ENCODE results near the gene COL18A1.

Gene COL18A1

GRCh38 chr21:45516071-45516670 is 111.2 kb downstream of the COL18A1 start:
- no peak overlapping the region for H3K4me3 ChIP-seq (ENCODE audit: control insufficient read depth, low read depth, low read length)
- TF ChIP-seq CTCF (conservative IDR thresholded peaks at IDR 0.05; ENCODE audit: control insufficient read depth, insufficient read depth, low read depth, low read length): no peak
- DNase-seq (ENCODE audit: low read depth): no peak

DNA sequence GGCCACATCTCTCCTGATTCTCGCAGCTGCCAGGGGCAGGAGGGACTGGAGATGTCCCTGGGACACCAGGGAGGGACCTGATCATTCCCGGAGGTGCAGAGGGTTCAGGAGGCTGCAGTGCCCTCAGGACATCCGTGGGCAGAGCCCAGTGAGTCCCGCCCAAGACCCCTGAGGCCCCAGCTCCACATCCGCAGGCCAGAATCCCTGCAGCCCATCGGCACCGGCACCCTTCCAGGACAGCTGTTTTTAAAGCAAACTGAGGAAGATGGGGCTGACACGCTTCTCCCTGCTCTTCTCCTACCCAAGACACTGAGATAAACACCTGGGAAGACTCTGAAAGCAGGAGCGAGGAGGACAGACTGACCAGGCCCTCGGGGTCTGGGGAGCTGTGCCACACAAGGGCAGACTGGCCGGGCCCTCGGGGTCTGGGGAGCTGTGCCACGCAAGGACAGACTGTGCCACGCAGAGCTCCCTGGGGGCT is 111.7 kb downstream of the COL18A1 start:
- no peak for DNase-seq (ENCODE audit: low read depth)
- TF ChIP-seq CTCF (conservative IDR thresholded peaks at IDR 0.05; ENCODE audit: control insufficient read depth, insufficient read depth, low read depth, low read length): no peak
- no peak overlapping the region for H3K4me3 ChIP-seq (ENCODE audit: control insufficient read depth, low read depth, low read length)

DNA sequence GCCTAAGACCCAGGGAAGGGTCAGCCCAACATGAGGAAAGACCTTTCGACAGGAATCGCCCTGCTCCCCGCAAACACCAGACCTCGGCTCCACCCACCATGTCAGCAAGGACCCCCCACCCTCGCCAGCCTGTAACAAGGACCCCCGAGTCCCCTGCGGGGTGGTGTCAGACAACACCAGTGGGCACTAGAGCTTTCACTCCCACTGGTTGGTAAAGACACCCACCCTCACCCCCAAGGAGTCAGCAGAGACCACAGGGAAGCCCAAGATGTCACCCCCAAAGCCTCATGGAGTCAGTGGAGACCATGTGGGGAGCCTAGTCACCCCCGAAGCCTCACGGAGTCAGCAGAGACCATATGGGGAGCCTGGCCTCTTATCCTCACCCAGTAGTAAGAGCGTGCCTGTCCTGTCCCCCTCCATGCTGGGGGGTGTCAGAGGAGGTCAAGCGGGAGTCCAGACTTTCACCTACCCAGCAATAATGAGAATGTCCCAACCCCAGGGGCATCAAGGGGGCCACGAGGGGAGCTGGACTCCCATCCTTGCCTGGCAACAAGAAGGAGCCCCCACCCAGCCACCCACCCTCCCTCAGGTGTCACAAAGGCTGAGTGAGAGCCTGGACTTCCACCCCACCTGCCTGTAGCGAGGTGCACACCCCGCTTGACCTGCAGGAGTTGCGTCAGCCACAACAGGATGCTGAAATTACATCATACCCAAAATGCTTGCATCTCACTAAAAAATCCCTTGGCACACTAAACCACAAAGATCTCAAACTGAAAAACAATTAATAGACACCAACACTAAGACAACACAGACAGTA is 112.5 kb downstream of the COL18A1 start:
- peak; percentile 12 for DNase-seq (ENCODE audit: low read depth)
- TF ChIP-seq CTCF (conservative IDR thresholded peaks at IDR 0.05; ENCODE audit: control insufficient read depth, insufficient read depth, low read depth, low read length): no peak
- H3K4me3 ChIP-seq (ENCODE audit: control insufficient read depth, low read depth, low read length): no peak overlapping the region

DNA sequence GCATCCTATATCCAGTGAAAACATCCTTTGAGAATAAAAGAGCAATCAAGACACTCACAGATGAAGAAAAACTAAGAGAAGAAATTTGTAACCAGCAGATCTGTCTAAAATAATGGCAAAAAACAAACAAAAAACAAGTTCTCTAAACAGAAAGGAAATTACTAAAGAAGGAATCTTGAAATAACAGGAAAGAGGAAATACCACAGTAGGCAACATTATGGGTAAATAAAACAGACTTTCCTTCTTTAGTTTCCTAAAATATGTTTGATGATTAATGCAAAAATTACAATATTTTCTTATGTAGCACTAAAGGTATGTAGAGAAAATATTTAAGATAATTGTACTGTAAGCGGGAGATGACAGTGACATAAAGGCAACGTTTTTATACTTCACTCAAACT is 113.8 kb downstream of the COL18A1 start:
- no peak for TF ChIP-seq CTCF (conservative IDR thresholded peaks at IDR 0.05; ENCODE audit: control insufficient read depth, insufficient read depth, low read depth, low read length)
- DNase-seq (ENCODE audit: low read depth): no peak
- H3K4me3 ChIP-seq (ENCODE audit: control insufficient read depth, low read depth, low read length): no peak overlapping the region

GRCh38 chr21:45519182-45519581 is 114.2 kb downstream of the COL18A1 start:
- DNase-seq (ENCODE audit: low read depth): no peak
- TF ChIP-seq CTCF (conservative IDR thresholded peaks at IDR 0.05; ENCODE audit: control insufficient read depth, insufficient read depth, low read depth, low read length): no peak
- H3K4me3 ChIP-seq (ENCODE audit: control insufficient read depth, low read depth, low read length): no peak overlapping the region

- no peak overlapping the region for H3K4me3 ChIP-seq (ENCODE audit: control insufficient read depth, low read depth, low read length)
- DNase-seq (ENCODE audit: low read depth): no peak
- no peak for TF ChIP-seq CTCF (conservative IDR thresholded peaks at IDR 0.05; ENCODE audit: control insufficient read depth, insufficient read depth, low read depth, low read length)
These were observed 116.3 kb downstream of the COL18A1 start for GRCh38 chr21:45521241-45521640.

Measured in fibroblast of mammary gland (primary cell).